Activated gamma-delta T cell (primary cell): ENCODE results near the gene MAST3.

Experiments
- DNase-seq: peaks from one replicate; lab custom pipeline; 2025; lab: John Stamatoyannopoulos, UW
- total RNA-seq, 2 donors: gene quantifications; one replicate each; lab custom pipeline; 2026; lab: John Stamatoyannopoulos, UW

The MAST3 gene
- total RNA-seq, result 75.5 to 91.1 reads per million in 2 donors

GRCh38 chr19:18097217-18097992 lies at the start of gene MAST3:
MAST3 (plus strand) TSS chr19:18097778; CDS start chr19:18097793, 15 bp downstream.
- DNase-seq, result peak; percentile 85

DNA sequence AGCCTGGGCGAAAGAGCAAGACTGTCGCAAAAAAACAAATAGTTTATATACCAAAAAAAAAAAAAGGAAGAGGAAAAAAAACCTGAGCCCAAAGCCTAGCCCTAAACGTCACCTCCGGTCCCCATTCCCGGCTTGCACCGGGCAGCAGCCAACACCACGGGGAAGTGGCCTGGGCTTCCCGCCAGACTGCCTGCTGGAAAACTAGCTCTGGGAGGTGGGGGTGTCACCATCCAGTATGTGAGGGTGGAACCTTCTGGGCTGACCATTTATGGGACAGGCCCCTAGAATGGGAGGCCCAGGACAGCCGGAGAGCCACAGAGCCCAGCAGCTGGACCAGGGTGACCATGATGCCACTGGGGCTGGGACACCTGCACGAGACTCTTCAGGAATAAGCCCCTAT lies 48.2 kb upstream of the MAST3 start:
- no peak for DNase-seq

DNA sequence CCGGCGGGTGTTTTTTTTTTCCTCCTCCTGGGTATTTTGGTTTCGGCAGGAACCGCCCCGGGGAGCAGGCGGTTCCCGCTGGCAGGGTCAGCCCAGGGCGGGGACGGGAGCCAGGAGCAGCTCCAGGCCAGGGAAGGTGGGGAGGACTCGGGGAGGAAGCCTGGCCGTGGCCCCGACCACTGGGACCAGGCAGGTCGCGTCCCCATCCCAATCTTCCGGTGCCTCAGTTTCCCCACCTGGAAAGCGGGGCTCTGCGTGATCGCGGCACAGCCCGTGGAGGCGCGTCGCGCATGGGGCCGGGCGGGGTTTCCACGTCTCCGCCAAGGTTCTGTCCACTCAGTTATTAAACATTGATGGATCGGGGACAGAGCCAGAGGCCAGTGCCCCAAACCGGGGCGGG lies 45.7 kb upstream of the MAST3 start:
- DNase-seq, result no peak

DNA sequence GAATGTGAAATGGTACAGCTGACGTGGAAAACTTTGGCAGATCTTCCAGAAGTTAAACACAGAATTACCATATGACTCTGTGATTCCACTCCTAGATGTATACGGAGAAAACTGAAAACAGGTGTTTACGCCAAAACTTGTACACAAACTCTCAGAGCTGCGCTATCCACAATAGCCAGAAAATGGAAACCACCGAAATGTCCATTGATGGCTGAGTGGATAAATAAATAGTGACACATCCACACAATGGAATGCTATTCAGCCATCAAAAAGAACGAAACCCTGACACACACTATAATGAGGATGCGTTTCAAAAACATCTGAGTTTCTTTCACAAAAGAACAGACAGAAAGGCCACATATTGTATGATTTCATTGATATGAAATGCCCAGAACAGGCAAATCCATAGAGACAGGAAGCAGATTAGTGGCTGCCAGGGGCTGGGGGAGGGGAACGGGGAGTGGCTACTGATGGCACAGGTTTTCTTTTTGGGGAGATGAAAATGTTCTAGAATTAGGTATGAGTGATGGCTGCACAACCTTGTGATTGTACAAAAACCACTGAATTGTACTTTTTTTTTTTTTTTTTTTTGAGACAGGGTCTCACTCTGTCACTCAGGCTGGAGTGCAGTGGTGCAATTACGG lies 43.9 kb upstream of the MAST3 start:
- no peak for DNase-seq

DNA sequence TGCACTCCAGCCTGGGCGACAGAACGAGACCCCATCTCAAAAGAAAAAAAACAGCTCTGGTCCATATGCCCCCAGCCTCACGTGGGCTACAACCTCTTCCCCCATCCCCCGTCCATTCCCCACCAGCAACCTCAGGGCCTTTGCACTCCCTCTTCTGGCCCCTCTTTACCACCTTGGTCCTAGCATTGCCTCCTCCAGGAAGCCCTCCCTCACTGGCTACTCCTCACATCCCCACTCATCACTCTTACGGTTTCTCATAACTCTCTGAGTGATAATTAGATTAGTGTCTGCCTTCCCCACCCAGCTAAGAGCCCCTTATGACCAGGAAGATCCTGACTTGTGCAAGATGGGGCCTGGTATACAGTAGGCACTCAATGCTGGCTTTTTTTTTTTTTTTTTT lies 41.6 kb upstream of the MAST3 start:
- DNase-seq, result no peak

- no peak for DNase-seq
Measured at GRCh38 chr19:18057557-18057956, 40.0 kb upstream of the MAST3 start.

- DNase-seq, result peak; percentile 57
Measured at GRCh38 chr19:18058208-18059009, 39.2 kb upstream of the MAST3 start.

DNA sequence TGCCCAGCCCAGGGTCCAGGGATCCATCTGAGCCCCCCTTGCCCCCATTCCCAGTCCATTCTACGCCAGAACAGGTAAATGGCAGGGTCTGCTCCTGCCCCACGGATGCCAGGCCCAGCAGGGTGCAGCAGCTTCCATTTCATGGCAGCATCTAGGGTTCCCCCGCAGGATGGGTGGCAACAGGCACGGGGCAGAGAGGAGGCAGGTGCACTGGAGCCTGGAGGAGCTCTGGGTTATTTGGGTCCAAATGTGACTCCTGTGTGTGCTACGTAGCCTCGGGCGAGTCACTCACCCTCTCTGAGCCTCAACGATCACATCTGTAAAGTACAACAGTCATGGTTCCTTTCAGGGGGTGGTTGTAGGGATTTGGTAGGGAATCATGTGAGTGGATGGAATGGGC lies 38.3 kb upstream of the MAST3 start:
- no peak for DNase-seq

GRCh38 chr19:18059902-18060301 lies 37.7 kb upstream of the MAST3 start:
- no peak for DNase-seq

DNA sequence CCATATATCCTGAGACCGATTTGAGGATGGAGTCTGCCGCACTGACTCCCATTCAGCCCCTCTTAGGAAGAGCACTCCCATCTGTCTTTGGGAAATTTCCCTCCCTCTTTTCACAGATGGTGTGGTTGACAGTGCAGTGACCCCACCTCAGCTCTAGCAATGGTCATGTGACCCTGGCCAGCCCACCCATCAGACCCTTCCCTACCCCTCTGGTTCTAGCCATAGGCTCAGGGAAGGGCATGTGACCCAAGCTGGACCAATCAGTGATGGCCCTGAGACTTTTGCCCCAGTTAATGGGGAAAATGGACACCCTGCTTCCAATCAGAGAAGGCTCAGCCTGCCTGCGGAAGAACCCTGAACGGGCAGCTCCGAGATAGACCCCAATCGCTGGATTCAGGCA lies 37.1 kb upstream of the MAST3 start:
- DNase-seq, result no peak

DNA sequence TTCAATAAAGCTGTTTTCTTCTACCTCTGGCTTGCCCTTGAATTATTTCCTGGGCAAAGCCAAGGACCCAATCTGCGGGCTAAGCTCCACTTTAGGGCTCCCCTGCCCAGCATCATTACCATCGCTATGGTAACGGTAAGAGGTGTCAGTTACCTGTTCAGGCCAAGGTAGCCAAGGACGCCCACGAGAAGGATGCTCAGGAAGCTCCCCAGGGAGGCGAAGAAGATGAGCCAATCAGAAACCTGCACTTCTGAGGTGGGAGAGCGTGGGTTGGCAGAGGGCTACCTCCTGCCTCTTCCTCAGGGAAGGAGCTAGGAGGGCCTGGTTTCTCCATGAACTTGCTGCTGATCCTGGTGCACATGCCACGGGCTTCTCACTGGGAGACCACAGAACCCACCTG lies 35.5 kb upstream of the MAST3 start:
- DNase-seq, result no peak

GRCh38 chr19:18063463-18063862 lies 34.1 kb upstream of the MAST3 start:
- no peak for DNase-seq

GRCh38 chr19:18065173-18065495 lies 32.4 kb upstream of the MAST3 start:
- no peak for DNase-seq

DNA sequence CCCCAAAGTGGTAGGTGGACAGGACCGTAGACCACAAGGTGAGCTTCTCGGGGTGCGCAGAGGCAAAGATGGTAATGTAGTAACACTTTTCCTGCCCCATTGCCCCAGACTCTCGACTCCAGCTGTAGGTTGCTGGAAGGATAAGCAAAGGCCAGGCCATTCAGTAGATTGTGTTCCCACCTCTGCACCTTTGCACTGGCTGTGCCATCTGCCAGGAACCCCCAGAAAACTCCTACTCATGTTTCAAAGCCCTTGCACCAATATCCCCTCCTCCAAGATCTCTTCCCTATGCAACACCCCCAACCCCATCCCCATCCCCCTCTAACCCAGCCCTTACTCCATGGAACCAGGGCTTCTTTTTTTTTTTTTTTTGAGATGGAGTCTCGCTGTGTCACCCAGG lies 29.2 kb upstream of the MAST3 start:
- DNase-seq, result no peak

- no peak for DNase-seq
Measured at GRCh38 chr19:18069383-18069782, 28.2 kb upstream of the MAST3 start.

DNA sequence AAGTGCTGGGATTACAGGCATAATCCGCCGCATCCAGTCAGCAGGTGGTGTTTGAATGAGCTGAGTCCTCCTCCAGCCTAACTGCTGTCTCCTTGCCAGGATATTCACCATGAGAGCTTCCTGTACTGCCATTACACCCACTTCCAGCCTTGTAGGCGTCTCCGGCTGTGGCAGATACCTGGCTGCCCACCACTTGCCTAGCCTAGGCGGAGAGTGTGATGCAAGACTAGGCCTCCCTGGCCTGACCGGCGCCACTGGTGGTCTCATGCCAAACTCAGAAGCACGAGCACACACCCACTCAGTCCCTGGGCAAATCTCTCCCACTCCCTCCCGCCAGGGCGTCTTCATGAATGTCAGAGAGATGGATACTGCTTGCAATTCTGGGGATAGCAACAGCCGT lies 27.4 kb upstream of the MAST3 start:
- no peak for DNase-seq

- DNase-seq, result no peak
Measured at GRCh38 chr19:18072335-18072734, 25.2 kb upstream of the MAST3 start.

DNA sequence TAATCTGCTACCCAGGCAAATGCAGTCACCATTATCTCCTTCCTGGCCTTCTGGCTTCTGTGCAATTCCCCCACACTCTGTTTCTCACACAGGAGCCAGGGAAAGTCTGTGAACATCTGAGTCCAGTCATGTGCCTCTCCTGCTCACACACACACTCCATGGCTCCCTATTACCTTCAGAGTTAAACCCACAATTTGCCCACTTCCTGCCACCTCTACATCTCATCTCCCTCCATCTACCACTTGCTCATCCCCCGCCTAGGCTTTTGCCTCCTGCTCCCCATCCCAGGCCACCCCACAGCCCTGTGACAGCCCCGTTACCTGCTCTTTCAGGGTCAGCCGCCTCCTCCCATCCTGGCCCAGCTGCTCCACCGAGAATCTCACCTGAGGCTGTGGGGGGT lies 24.4 kb upstream of the MAST3 start:
- DNase-seq, result no peak

GRCh38 chr19:18074192-18074591 lies 23.4 kb upstream of the MAST3 start:
- DNase-seq, result no peak

DNA sequence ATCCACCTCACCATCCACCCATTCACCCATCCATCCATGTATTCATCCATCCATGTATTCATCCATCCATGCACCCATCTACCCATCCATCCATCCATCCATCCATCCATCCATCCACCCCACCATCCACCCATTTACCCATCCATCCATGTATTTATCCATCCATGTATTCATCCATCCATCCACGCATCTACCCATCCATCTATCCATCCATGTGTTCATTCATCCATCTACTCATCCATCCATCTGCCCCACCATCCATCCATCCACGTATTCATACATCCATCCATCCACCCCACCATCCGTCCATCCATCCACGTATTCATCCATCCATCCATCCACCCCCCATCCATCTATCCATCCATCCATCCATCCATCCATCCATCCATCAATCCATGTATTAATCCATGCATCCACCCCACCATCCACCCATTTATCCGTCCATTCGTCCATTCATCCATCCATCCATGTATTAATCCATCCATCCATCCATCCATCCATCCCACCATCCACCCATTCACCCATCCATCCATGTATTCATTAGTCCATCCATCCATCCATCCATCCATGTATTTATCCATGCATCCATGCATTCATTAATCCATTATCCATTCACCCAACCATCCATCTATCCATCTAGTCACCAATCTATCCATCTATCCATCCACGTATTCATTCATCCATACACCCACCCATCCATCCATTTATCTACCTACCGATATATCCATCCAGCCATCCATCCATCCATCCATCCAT lies 13.5 kb upstream of the MAST3 start:
- no peak for DNase-seq

- no peak for DNase-seq
Measured at GRCh38 chr19:18085702-18086457, 11.7 kb upstream of the MAST3 start.
